Right atrium auricular region (tissue), 2 donors: ENCODE data around the gene TRABD2A. TPM values are rescaled to one million over a fixed set of nuclear protein-coding genes. Genes with fewer than 3 reads are reported as not detected.
A peak's percentile ranks its signal among the peaks of the same experiment; 100 is the strongest.
"Not testable (repeated sequence)": the region's sequence is repeated elsewhere in the genome, so short reads cannot be mapped to it uniquely, and the experiment has no call there.

Experiments
- DNase-seq: peaks from one replicate; pipeline ENCODE4 v3.0.0-alpha.2; 2019; ENCODE audit warnings: low spot score
- H3K27ac ChIP-seq, 2 donors: fragments of 200-600 bp; sonication (generic); 1 replicate in 1 of 2; 2 replicates in 1 of 2; pipeline ENCODE4 v1.5.1; 2016 to 2019
- H3K27me3 ChIP-seq, 2 donors: fragments of 200-600 bp; sonication (generic); one replicate each; pipeline versions ENCODE4 v1.5.1 to v1.6.0; 2017 to 2019
- H3K36me3 ChIP-seq: fragments of 200-600 bp; sonication (generic); one replicate; pipeline ENCODE4 v1.5.1; 2016
- H3K4me1 ChIP-seq, 2 donors: fragments of 200-600 bp; sonication (generic); one replicate each; pipeline versions ENCODE4 v1.5.1 to v1.6.0; 2017 to 2019
- H3K4me3 ChIP-seq, 2 donors: fragments of 200-600 bp; sonication (generic); 1 replicate in 1 of 2; 2 replicates in 1 of 2; pipeline ENCODE4 v1.5.1; 2017 to 2019; ENCODE audit warnings: mild to moderate bottlenecking in 1 of 2, moderate library complexity in 1 of 2
- H3K9me3 ChIP-seq, 2 donors: fragments of 200-600 bp; sonication (generic); one replicate each; pipeline ENCODE4 v1.5.1; 2019
- CTCF ChIP-seq, 2 donors: fragments of 200-600 bp; sonication (generic); IDR thresholded peaks; one replicate each; pipeline ENCODE4 v1.5.1; 2019; ENCODE audit warnings: antibody characterized with exemption in 2 of 2
- total RNA-seq, 2 donors: library from RNA; depleted of rRNA; stranded (reverse); fragments of >200 nt; gene quantifications; one replicate each; pipeline ENCODE4 v1.1.0, GENCODE V29; 2016

The TRABD2A gene
- total RNA-seq, 2 donors from 2014 or later, result 1.2 to 1.7 TPM

GRCh38 chr2:84924173-84925106, 43.6 kb upstream of the TRABD2A start:
- Histone ChIP-seq H3K27me3 (no peaks in the 10 kb centered on the region), H3K4me1 (peaks cover 0 to 27% of the 10 kb centered on the region in 2 donors), H3K36me3 (no peaks in the 10 kb centered on the region), H3K9me3 (no peaks in the 10 kb centered on the region), H3K4me3 (no peak overlapping the region), H3K27ac (peak overlapping the region; percentile 35 to 75)
- no peak for DNase-seq
- no peak for TF ChIP-seq CTCF (IDR thresholded peaks at IDR 0.05)

- Histone ChIP-seq H3K9me3 (no peaks in the 10 kb centered on the region), H3K4me1 (peaks cover 0 to 27% of the 10 kb centered on the region in 2 donors), H3K27me3 (no peaks in the 10 kb centered on the region), H3K27ac (no peak overlapping the region), H3K36me3 (no peaks in the 10 kb centered on the region), H3K4me3 (no peak overlapping the region)
- no peak for DNase-seq
- TF ChIP-seq CTCF (IDR thresholded peaks at IDR 0.05), result no peak
Measured at GRCh38 chr2:84923009-84923408, 42.1 kb upstream of the TRABD2A start.

GRCh38 chr2:84919885-84920580, 39.1 kb upstream of the TRABD2A start:
- Histone ChIP-seq H3K4me1 (peaks cover 0 to 9% of the 10 kb centered on the region in 2 donors), H3K9me3 (no peaks in the 10 kb centered on the region), H3K27me3 (no peaks in the 10 kb centered on the region), H3K4me3 (no peak overlapping the region), H3K27ac (peak overlapping the region; percentile 73 to 84), H3K36me3 (no peaks in the 10 kb centered on the region)
- peak; percentile 83 for DNase-seq
- TF ChIP-seq CTCF (IDR thresholded peaks at IDR 0.05), result no peak

- no peak overlapping the region for H3K27ac ChIP-seq
- no peak for TF ChIP-seq CTCF (IDR thresholded peaks at IDR 0.05)
- no peak for DNase-seq
- no peaks in the 10 kb centered on the region for H3K9me3 ChIP-seq
- H3K4me1 ChIP-seq, result peaks cover 0 to 9% of the 10 kb centered on the region in 2 donors
- no peaks in the 10 kb centered on the region for H3K36me3 ChIP-seq
- no peaks in the 10 kb centered on the region for H3K27me3 ChIP-seq
- no peak overlapping the region for H3K4me3 ChIP-seq
Measured at GRCh38 chr2:84918430-84918829, 37.5 kb upstream of the TRABD2A start.

GRCh38 chr2:84917821-84918220, 36.9 kb upstream of the TRABD2A start:
- H3K4me3 ChIP-seq, H3K27me3 ChIP-seq, H3K27ac ChIP-seq, H3K36me3 ChIP-seq, H3K9me3 ChIP-seq, DNase-seq, H3K4me1 ChIP-seq: not testable (repeated sequence)

- not testable (repeated sequence) for H3K4me3 ChIP-seq, H3K27me3 ChIP-seq, H3K9me3 ChIP-seq, H3K36me3 ChIP-seq, H3K4me1 ChIP-seq, H3K27ac ChIP-seq
- DNase-seq, result peak; percentile 23
Measured at GRCh38 chr2:84915675-84916074, 34.8 kb upstream of the TRABD2A start.
